Mesothelial cell of epicardium (in vitro differentiated cells): ENCODE measurements around the gene LARGE2. TPM values are rescaled to one million over a fixed set of nuclear protein-coding genes. Genes with fewer than 3 reads are reported as not detected.

Experiments used
- DNase-seq, 2 experiments: peaks; one replicate each; pipeline ENCODE4 v3.0.0; 2021; ENCODE audit warnings: low spot score in 2 of 2; ENCODE audit not compliant: unreplicated experiment in 2 of 2
- H3K27ac Mint-ChIP-seq: 2 replicates; pipeline ENCODE4 v1.8.0; 2021; ENCODE audit warnings: mixed read lengths
- H3K27me3 Mint-ChIP-seq: 2 replicates; pipeline ENCODE4 v1.8.0; 2021; ENCODE audit warnings: low read depth, mixed read lengths
- H3K36me3 Mint-ChIP-seq: 2 replicates; pipeline ENCODE4 v1.8.0; 2021; ENCODE audit warnings: mixed read lengths
- H3K4me1 Mint-ChIP-seq: 2 replicates; pipeline ENCODE4 v1.8.0; 2021; ENCODE audit warnings: mixed read lengths
- H3K4me3 Mint-ChIP-seq: 2 replicates; pipeline ENCODE4 v1.8.0; 2021; ENCODE audit warnings: mild to moderate bottlenecking, moderate library complexity, mixed read lengths
- H3K9me3 Mint-ChIP-seq: 2 replicates; pipeline ENCODE4 v1.8.0; 2021; ENCODE audit warnings: mixed read lengths
- total RNA-seq: library from RNA; stranded (reverse); gene quantifications from 3 replicates; pipeline ENCODE4 v1.2.1, GENCODE V29; 2021
- TF ChIP-seq, protein P1 (sequence below): fragments of 200-600 bp; sonication (generic); IDR thresholded peaks from one replicate; pipeline ENCODE4 v1.5.0; 2021; ENCODE audit warnings: antibody characterized with exemption; ENCODE audit not compliant: unreplicated experiment

The LARGE2 gene
- total RNA-seq, 1 donor from 2014 or later, result 5.2 TPM

DNA sequence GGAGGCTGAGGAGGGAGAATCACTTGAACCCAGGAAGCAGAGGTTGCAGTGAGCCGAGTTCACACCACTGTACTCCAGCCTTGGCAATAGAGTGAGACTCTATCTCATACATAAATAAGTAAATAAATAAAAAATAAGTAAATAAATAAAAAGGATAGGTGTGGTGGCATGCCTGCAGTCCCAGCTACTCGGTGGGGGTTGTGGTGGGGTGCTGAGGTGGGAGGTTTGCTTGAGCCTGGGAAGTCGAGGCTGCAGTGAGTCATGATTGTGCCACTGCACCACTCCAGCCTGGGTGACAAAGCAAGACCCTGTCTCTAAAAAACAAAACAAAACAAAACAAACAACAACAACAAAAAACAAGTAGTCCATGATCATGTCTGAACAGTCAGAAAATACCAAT is 3.1 kb downstream of the LARGE2 start:
- Mint-ChIP-seq H3K36me3 (no peaks in the 10 kb centered on the region), H3K9me3 (no peaks in the 10 kb centered on the region), H3K27ac (no peak overlapping the region), H3K4me1 (peaks cover 16% of the 10 kb centered on the region), H3K27me3 (peaks cover 43% of the 10 kb centered on the region), H3K4me3 (no peak overlapping the region)
- TF ChIP-seq, protein P1, sequence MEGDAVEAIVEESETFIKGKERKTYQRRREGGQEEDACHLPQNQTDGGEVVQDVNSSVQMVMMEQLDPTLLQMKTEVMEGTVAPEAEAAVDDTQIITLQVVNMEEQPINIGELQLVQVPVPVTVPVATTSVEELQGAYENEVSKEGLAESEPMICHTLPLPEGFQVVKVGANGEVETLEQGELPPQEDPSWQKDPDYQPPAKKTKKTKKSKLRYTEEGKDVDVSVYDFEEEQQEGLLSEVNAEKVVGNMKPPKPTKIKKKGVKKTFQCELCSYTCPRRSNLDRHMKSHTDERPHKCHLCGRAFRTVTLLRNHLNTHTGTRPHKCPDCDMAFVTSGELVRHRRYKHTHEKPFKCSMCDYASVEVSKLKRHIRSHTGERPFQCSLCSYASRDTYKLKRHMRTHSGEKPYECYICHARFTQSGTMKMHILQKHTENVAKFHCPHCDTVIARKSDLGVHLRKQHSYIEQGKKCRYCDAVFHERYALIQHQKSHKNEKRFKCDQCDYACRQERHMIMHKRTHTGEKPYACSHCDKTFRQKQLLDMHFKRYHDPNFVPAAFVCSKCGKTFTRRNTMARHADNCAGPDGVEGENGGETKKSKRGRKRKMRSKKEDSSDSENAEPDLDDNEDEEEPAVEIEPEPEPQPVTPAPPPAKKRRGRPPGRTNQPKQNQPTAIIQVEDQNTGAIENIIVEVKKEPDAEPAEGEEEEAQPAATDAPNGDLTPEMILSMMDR, result no peak
- DNase-seq, result no peak

DNA sequence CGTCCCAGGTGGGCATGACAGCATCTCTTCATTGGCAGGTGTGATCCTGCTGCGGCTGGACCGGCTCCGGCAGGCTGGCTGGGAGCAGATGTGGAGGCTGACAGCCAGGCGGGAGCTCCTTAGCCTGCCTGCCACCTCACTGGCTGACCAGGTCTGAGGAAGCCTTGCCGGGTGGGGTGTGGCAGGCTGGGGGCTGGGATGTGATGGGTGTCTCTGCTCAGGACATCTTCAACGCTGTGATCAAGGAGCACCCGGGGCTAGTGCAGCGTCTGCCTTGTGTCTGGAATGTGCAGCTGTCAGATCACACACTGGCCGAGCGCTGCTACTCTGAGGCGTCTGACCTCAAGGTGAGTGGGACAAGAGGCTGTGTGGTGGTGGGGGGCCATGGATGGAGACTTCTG is 3.5 kb downstream of the LARGE2 start:
- no peaks in the 10 kb centered on the region for H3K36me3 Mint-ChIP-seq
- peaks cover 16% of the 10 kb centered on the region for H3K4me1 Mint-ChIP-seq
- TF ChIP-seq, protein P1, result no peak
- no peak overlapping the region for H3K27ac Mint-ChIP-seq
- no peak for DNase-seq
- peaks cover 38% of the 10 kb centered on the region for H3K27me3 Mint-ChIP-seq
- no peaks in the 10 kb centered on the region for H3K9me3 Mint-ChIP-seq
- no peak overlapping the region for H3K4me3 Mint-ChIP-seq

DNA sequence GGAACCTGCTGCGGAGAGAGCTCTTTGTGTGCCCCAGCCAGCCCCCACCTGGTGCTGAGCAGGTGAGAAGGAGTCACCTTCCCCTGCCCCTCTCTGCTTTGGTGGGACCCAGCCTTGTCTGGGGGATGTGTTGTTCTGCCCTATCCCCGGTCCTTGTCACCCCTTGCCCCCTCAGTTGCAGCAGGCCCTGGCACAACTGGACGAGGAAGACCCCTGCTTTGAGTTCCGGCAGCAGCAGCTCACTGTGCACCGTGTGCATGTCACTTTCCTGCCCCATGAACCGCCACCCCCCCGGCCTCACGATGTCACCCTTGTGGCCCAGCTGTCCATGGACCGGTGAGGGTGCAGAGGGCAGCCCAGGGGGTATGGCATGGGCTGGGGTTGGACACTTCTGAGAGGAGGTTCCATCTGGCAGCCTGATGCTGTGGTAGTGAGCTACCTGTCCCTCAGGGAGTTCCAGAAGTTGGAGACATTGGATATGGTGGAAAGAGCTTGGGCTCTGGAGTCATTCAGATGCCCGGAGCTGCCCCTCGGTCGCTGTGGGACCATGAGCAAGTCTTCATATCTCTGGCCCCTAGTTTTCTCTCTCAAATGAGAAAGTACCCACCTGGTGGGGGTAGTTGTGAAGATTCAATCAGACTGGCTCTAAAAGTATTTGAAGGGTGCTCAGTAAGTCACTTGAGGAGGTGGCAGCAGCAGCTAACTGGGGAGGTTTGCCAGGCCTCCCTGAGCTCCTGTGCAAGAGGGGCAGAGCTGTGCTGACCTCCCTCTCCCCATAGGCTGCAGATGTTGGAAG is 4.3 kb downstream of the LARGE2 start:
- H3K36me3 Mint-ChIP-seq, result peaks cover 4% of the 10 kb centered on the region
- H3K9me3 Mint-ChIP-seq, result no peaks in the 10 kb centered on the region
- H3K27me3 Mint-ChIP-seq, result peaks cover 31% of the 10 kb centered on the region
- H3K4me1 Mint-ChIP-seq, result peaks cover 10% of the 10 kb centered on the region
- H3K4me3 Mint-ChIP-seq, result no peak overlapping the region
- no peak overlapping the region for H3K27ac Mint-ChIP-seq
- no peak for DNase-seq
- TF ChIP-seq, protein P1, result no peak

DNA sequence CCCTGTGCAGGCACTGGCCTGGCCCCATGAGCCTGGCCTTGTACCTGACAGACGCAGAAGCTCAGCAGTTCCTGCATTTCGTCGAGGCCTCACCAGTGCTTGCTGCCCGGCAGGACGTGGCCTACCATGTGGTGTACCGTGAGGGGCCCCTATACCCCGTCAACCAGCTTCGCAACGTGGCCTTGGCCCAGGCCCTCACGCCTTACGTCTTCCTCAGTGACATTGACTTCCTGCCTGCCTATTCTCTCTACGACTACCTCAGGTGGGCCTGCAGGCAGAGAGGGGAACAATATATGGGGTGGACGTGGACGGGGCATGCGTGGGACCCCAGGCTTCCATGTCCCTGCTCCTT is 4.9 kb downstream of the LARGE2 start:
- DNase-seq, result no peak
- Mint-ChIP-seq H3K27me3 (peaks cover 30% of the 10 kb centered on the region), H3K4me1 (peaks cover 10% of the 10 kb centered on the region), H3K36me3 (peaks cover 9% of the 10 kb centered on the region), H3K4me3 (no peak overlapping the region), H3K27ac (no peak overlapping the region), H3K9me3 (no peaks in the 10 kb centered on the region)
- TF ChIP-seq, protein P1, result no peak

DNA sequence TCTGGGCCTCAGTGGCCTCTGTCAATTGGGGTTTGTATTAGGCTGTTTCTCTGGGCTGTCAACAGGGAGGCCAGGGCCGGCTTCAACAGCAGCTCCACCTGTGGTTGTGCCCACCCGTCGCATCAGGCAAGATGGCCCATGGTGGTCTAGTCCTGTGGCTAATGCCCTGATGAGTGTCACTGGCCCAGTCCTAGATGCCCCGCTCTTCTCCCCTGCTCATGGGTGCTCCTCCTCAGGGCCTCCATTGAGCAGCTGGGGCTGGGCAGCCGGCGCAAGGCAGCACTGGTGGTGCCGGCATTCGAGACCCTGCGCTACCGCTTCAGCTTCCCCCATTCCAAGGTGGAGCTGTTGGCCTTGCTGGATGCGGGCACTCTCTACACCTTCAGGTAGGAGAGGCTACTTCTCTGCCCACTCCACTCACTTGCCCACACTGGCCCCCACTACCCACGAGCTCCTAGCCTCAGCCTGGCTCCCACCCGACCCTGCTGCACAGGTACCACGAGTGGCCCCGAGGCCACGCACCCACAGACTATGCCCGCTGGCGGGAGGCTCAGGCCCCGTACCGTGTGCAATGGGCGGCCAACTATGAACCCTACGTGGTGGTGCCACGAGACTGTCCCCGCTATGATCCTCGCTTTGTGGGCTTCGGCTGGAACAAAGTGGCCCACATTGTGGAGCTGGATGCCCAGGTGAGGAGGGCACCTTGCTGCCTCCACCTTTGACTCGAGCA is 5.4 kb downstream of the LARGE2 start:
- H3K9me3 Mint-ChIP-seq, result no peaks in the 10 kb centered on the region
- H3K27ac Mint-ChIP-seq, result no peak overlapping the region
- peaks cover 30% of the 10 kb centered on the region for H3K27me3 Mint-ChIP-seq
- TF ChIP-seq, protein P1, result no peak
- no peak overlapping the region for H3K4me3 Mint-ChIP-seq
- peaks cover 11% of the 10 kb centered on the region for H3K36me3 Mint-ChIP-seq
- peaks cover 10% of the 10 kb centered on the region for H3K4me1 Mint-ChIP-seq
- DNase-seq, result no peak
